Lung (tissue), 16 donors: ENCODE data around the gene ACTR1A. TPM values are rescaled to one million over a fixed set of nuclear protein-coding genes. Genes with fewer than 3 reads are reported as not detected.
A peak's percentile ranks its signal among the peaks of the same experiment; 100 is the strongest.

Source experiments
- ATAC-seq: fragments of 200-7000 bp; cut with Tn5 transposase; one replicate; pipeline ENCODE4 v1.9.1; 2020; ENCODE audit warnings: moderate number of reproducible peaks; ENCODE audit not compliant: insufficient read depth, low FRiP score
- DNase-seq, 3 donors: peaks; one replicate each; pipeline ENCODE4 v3.0.0-alpha.2; 2013 to 2017
- H3K27ac ChIP-seq, 2 donors: one replicate each; pipeline ENCODE4 v1.5.1; 2013; ENCODE audit warnings: mild to moderate bottlenecking in 2 of 2, moderate library complexity in 2 of 2, control low read depth in 1 of 2, inconsistent platforms in 1 of 2, low read depth in 1 of 2, low read length in 1 of 2
- H3K27me3 ChIP-seq, 3 donors: one replicate each; pipeline ENCODE4 v1.5.1; 2013; ENCODE audit warnings: low read length in 2 of 3; ENCODE audit not compliant: control insufficient read depth in 3 of 3, insufficient read depth in 3 of 3
- H3K36me3 ChIP-seq, 4 donors: one replicate each; pipeline ENCODE4 v1.5.1; 2013; ENCODE audit warnings: low read length in 4 of 4, mild to moderate bottlenecking in 1 of 4, moderate library complexity in 1 of 4; ENCODE audit not compliant: control insufficient read depth in 4 of 4, insufficient read depth in 4 of 4
- H3K4me1 ChIP-seq, 5 donors: one replicate each; pipeline ENCODE4 v1.5.1; 2013; ENCODE audit warnings: low read length in 5 of 5, mild to moderate bottlenecking in 2 of 5, moderate library complexity in 1 of 5; ENCODE audit not compliant: control insufficient read depth in 5 of 5, insufficient read depth in 5 of 5
- H3K4me3 ChIP-seq: one replicate; pipeline ENCODE4 v1.5.1; 2013; ENCODE audit warnings: mild to moderate bottlenecking, control low read depth, moderate library complexity
- H3K9ac ChIP-seq, 2 donors: one replicate each; pipeline ENCODE4 v1.5.1; 2013; ENCODE audit warnings: low read length in 2 of 2, control low read depth in 1 of 2; ENCODE audit not compliant: insufficient read depth in 1 of 2
- H3K9me3 ChIP-seq, 4 donors: one replicate each; pipeline ENCODE4 v1.5.1; 2013; ENCODE audit warnings: low read length in 3 of 4, mild to moderate bottlenecking in 1 of 4, moderate library complexity in 1 of 4; ENCODE audit not compliant: control insufficient read depth in 4 of 4, insufficient read depth in 3 of 4
- CTCF ChIP-seq: IDR thresholded peaks from 2 replicates; pipeline ENCODE4 v1.5.1; 2012; ENCODE audit warnings: mild to moderate bottlenecking; ENCODE audit errors: control extremely low read depth, extremely low read depth
- WGBS, 2 donors: extraction: QIAGEN DNeasy Blood & Tissue Kit; methylation state at CpG; one replicate each; pipeline ENCODE4 v1.1.7; 2013; 5-methylcytosine and 5-hydroxymethylcytosine counted together
- long read RNA-seq, 5 donors: transcript quantifications; one replicate each; lab custom pipeline, GENCODE V29; 2026
- polyA plus RNA-seq, 2 donors: library from polyadenylated mRNA; stranded (reverse); fragments of 200-250 nt; gene quantifications; one replicate each; pipeline ENCODE4 v1.2.1, GENCODE V29; 2013
- total RNA-seq, 2 donors: library from RNA; depleted of rRNA in 1 of 2; stranded (reverse); fragments of >200 nt in 1 of 2; gene quantifications; one replicate each; pipeline ENCODE4 v1.2.1, GENCODE V29; 2014 to 2021
- donor health status: control.
- donor health status: control.
- donor health status: Bipolar disorder and iron deficiency.
- donor health status: healthy.
- donor health status: DM: yes; HTN: yes; CAD: no.

The ACTR1A gene
- total RNA-seq (10 to 100 TPM; 88.9 to 96.0 TPM), polyA plus RNA-seq (10 to 100 TPM; 72.0 to 79.7 TPM)
- long read RNA-seq, donor 1, transcript ACTR1A-201 (11 exons, 2,829 nt), result major isoform, 28 of 28 reads
- long read RNA-seq, donor 1, partial matches to known transcripts, result 0 of 28 reads
- long read RNA-seq, donor 1, other reads (novel, unspliced or antisense), result 0 of 28 reads
- long read RNA-seq, donor 2, transcript ACTR1A-201 (11 exons, 2,829 nt), result major isoform, 7 of 9 reads
- long read RNA-seq, donor 2, partial matches to known transcripts, result 0 of 9 reads
- long read RNA-seq, donor 2, other reads (novel, unspliced or antisense), result 0 of 9 reads
- long read RNA-seq, donor 3, transcript ACTR1A-201 (11 exons, 2,829 nt), result major isoform, 7 of 22 reads
- long read RNA-seq, donor 3, partial matches to known transcripts, result 15 of 22 reads
- long read RNA-seq, donor 3, other reads (novel, unspliced or antisense), result 0 of 22 reads
- long read RNA-seq, donor 4, transcript ACTR1A-201 (11 exons, 2,829 nt), result major isoform, 7 of 9 reads
- long read RNA-seq, donor 4, partial matches to known transcripts, result 0 of 9 reads
- long read RNA-seq, donor 4, other reads (novel, unspliced or antisense), result 0 of 9 reads
- long read RNA-seq, donor 5, transcript ACTR1A-201 (11 exons, 2,829 nt), result major isoform, 16 of 17 reads
- long read RNA-seq, donor 5, partial matches to known transcripts, result 0 of 17 reads
- long read RNA-seq, donor 5, other reads (novel, unspliced or antisense), result 0 of 17 reads

- Histone ChIP-seq H3K27me3 (no peaks in the 10 kb centered on the region), H3K27ac (peak within 1 kb of the TSS; percentile 89 to 97), H3K9ac (peak within 1 kb of the TSS; percentile 66 to 96), H3K9me3 (no peaks in the 10 kb centered on the region), H3K36me3 (peaks cover 0 to 7% (median 0%) of the 10 kb centered on the region in 4 donors), H3K4me3 (peak within 1 kb of the TSS; percentile 92), H3K4me1 (peaks cover 0 to 29% (median 10%) of the 10 kb centered on the region in 5 donors)
- DNase-seq (peak; percentile 98 to 99 (median 99)), ATAC-seq (peak; percentile 73)
- 0% methylated on average over 42 of the region's 42 CpGs for WGBS, 2 donors
- TF ChIP-seq CTCF, result no peak
Observed at GRCh38 chr10:102502337-102503151, at the start of gene ACTR1A. ACTR1A (minus strand) TSS chr10:102502712; CDS start chr10:102502647, 65 bp downstream.

DNA sequence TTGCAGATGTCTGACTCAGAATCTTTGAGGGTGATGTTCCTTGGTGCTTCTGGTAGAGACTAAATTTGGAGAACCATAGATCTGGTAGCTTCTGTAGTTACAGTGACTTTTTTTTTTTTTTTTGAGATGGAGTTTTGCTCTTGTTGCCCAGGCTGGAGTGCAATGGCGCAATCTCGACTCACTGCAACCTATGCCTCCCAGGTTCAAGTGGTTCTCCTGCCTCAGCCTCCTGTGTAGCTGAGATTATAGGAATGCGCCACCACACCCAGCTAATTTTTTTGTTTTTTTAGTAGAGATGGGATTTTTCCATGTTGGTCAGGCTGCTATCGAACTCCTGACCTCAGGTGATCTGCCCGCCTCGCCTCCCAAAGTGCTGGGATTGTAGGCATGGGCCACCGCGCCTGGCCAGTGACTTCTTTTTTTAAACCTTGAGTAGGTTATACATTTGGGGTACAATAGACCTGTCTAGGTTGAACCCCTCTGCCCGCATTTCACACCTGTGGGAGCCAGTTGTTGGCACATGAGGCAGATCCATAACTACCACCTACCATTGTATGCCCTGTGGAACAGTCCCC, 48.2 kb upstream of the ACTR1A start:
- no peak overlapping the region for H3K27ac ChIP-seq
- peaks cover 0 to 10% (median 3%) of the 10 kb centered on the region in 5 donors for H3K4me1 ChIP-seq
- no peak for TF ChIP-seq CTCF
- ATAC-seq, result no peak
- WGBS, 2 donors, result 89 to 94% methylated on average over 9 of the region's 9 CpGs
- H3K9ac ChIP-seq, result peak overlapping the region in 1 of 2 donors; percentile 16
- no peaks in the 10 kb centered on the region for H3K9me3 ChIP-seq
- no peaks in the 10 kb centered on the region for H3K27me3 ChIP-seq
- no peak for DNase-seq
- H3K4me3 ChIP-seq, result no peak overlapping the region
- H3K36me3 ChIP-seq, result peaks cover 3 to 11% (median 8%) of the 10 kb centered on the region in 4 donors

DNA sequence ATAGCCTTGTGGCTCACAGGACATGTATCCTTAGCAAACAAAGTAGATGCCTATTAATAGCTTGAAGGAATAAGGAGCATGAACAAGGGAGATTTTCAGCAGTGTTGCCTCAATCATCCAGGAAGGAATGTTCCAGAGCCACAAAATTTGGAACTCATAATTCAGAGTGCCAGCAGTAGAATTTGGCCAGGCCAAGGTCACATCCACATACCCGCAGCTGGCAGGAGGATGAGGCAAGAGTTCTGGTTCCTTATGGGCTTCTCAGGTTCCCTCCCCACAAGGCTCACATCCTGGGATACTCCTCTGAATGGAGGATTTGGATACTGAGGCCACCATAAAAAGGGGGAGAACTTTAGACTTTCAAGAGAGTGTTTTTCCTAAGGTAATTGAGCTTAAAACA, 47.0 kb upstream of the ACTR1A start:
- peaks cover 0 to 10% (median 3%) of the 10 kb centered on the region in 5 donors for H3K4me1 ChIP-seq
- H3K9me3 ChIP-seq, result no peaks in the 10 kb centered on the region
- peaks cover 3 to 11% (median 7%) of the 10 kb centered on the region in 4 donors for H3K36me3 ChIP-seq
- no peak for TF ChIP-seq CTCF
- 78 to 81% methylated on average over 1 of the region's 1 CpG for WGBS, 2 donors
- H3K9ac ChIP-seq, result no peak overlapping the region
- ATAC-seq, result no peak
- no peak overlapping the region for H3K27ac ChIP-seq
- no peaks in the 10 kb centered on the region for H3K27me3 ChIP-seq
- no peak overlapping the region for H3K4me3 ChIP-seq
- no peak for DNase-seq
